Activated naive CD4-positive, alpha-beta T cell treated with anti-CD3 and anti-CD28 coated beads, Interleukin-2, amount 50 U/mL, for 16 hours (primary cell): ENCODE results near the gene TBC1D16.

Experiments
- DNase-seq: peaks from one replicate; pipeline ENCODE4 v3.0.0-alpha.2; 2020

Gene TBC1D16

GRCh38 chr17:80035687-80035936 lies at the start of gene TBC1D16:
TSS of gene TBC1D16 (minus strand) at chr17:80035872. CDS start at chr17:80013547, 22,325 bp downstream.
- DNase-seq: no peak

- DNase-seq: no peak
These were observed 49.1 kb upstream of the TBC1D16 start for GRCh38 chr17:80084773-80085172.

- DNase-seq: no peak
These were observed 47.5 kb upstream of the TBC1D16 start for GRCh38 chr17:80083136-80083661.

GRCh38 chr17:80082403-80083135 lies 46.9 kb upstream of the TBC1D16 start:
- peak; percentile 66 for DNase-seq

- DNase-seq: no peak
These were observed 45.9 kb upstream of the TBC1D16 start for GRCh38 chr17:80081596-80081995.

- no peak for DNase-seq
These were observed 44.4 kb upstream of the TBC1D16 start for GRCh38 chr17:80080081-80080480.

GRCh38 chr17:80072410-80072809 lies 36.7 kb upstream of the TBC1D16 start:
- DNase-seq: no peak

- DNase-seq: no peak
These were observed 35.6 kb upstream of the TBC1D16 start for GRCh38 chr17:80071116-80071841.

GRCh38 chr17:80070375-80071115 lies 34.9 kb upstream of the TBC1D16 start:
- no peak for DNase-seq

GRCh38 chr17:80068301-80069222 lies 32.9 kb upstream of the TBC1D16 start:
- DNase-seq: no peak

- no peak for DNase-seq
These were observed 31.8 kb upstream of the TBC1D16 start for GRCh38 chr17:80067393-80067986.

- DNase-seq: no peak
These were observed 30.0 kb upstream of the TBC1D16 start for GRCh38 chr17:80065478-80066170.

- no peak for DNase-seq
These were observed 29.0 kb upstream of the TBC1D16 start for GRCh38 chr17:80064696-80065095.

GRCh38 chr17:80063830-80064585 lies 28.3 kb upstream of the TBC1D16 start:
- no peak for DNase-seq

GRCh38 chr17:80061421-80061820 lies 25.7 kb upstream of the TBC1D16 start:
- DNase-seq: no peak

GRCh38 chr17:80060644-80061043 lies 25.0 kb upstream of the TBC1D16 start:
- no peak for DNase-seq

- DNase-seq: no peak
These were observed 22.8 kb upstream of the TBC1D16 start for GRCh38 chr17:80058311-80058955.

- no peak for DNase-seq
These were observed 19.9 kb upstream of the TBC1D16 start for GRCh38 chr17:80055597-80055996.

GRCh38 chr17:80053102-80053501 lies 17.4 kb upstream of the TBC1D16 start:
- DNase-seq: no peak

- DNase-seq: no peak
These were observed 16.0 kb upstream of the TBC1D16 start for GRCh38 chr17:80051681-80052080.
